Upper lobe of left lung (tissue), 6 donors: ENCODE data around the gene SIPA1. TPM values are rescaled to one million over a fixed set of nuclear protein-coding genes. Genes with fewer than 3 reads are reported as not detected.

ENCODE experiments used
- ATAC-seq, 2 donors: fragments of 200-7000 bp; cut with Tn5 transposase; one replicate each; pipeline ENCODE4 v1.9.1; 2022; ENCODE audit warnings: mild to moderate bottlenecking in 2 of 2, moderate library complexity in 2 of 2; ENCODE audit not compliant: low FRiP score in 2 of 2
- DNase-seq, 2 donors: peaks; one replicate each; pipeline ENCODE4 v3.0.0-alpha.2; 2019 to 2020
- H3K27ac ChIP-seq, 4 donors: fragments of 200-600 bp; sonication (generic); one replicate each; pipeline ENCODE4 v1.5.1; 2016 to 2019
- H3K27me3 ChIP-seq, 4 donors: fragments of 200-600 bp; sonication (generic); one replicate each; pipeline ENCODE4 v1.5.1; 2017 to 2019
- H3K36me3 ChIP-seq, 4 donors: fragments of 200-600 bp; sonication (generic); one replicate each; pipeline ENCODE4 v1.5.1; 2016 to 2019
- H3K4me1 ChIP-seq, 4 donors: fragments of 200-600 bp; sonication (generic); one replicate each; pipeline ENCODE4 v1.5.1; 2018 to 2019
- H3K4me3 ChIP-seq, 4 donors: fragments of 200-600 bp; sonication (generic); one replicate each; pipeline ENCODE4 v1.5.1; 2017 to 2019; ENCODE audit warnings: mild to moderate bottlenecking in 2 of 4, moderate library complexity in 1 of 4
- H3K9me3 ChIP-seq, 4 donors: fragments of 200-600 bp; sonication (generic); one replicate each; pipeline ENCODE4 v1.5.1; 2018 to 2019
- EP300 ChIP-seq, 4 donors: sonication (generic); formaldehyde crosslinking; IDR thresholded peaks; one replicate each; pipeline ENCODE4 v1.5.1; 2017; ENCODE audit warnings: antibody characterized with exemption in 4 of 4, control low read depth in 2 of 4
- POLR2A ChIP-seq, 4 donors: fragments of 450-650 bp; IDR thresholded peaks; one replicate each; pipeline ENCODE4 v1.5.1; 2016 to 2017; ENCODE audit warnings: antibody characterized with exemption in 4 of 4, mild to moderate bottlenecking in 2 of 4
- POLR2AphosphoS5 ChIP-seq, 2 donors: sonication (generic); formaldehyde crosslinking; IDR thresholded peaks; one replicate each; pipeline ENCODE4 v1.5.1; 2017; ENCODE audit warnings: antibody characterized with exemption in 2 of 2
- WGBS, 2 donors: methylation state at CpG; one replicate each; pipeline ENCODE4 v1.1.5; 2017 to 2018; 5-methylcytosine and 5-hydroxymethylcytosine counted together
- total RNA-seq, 6 donors: library from RNA; depleted of rRNA in 4 of 6; stranded (reverse); fragments of >200 nt in 4 of 6; gene quantifications; one replicate each; pipeline versions ENCODE4 v1.1.0 to v1.2.1, GENCODE V29; 2016 to 2021
- TF ChIP-seq, protein P1 (sequence below), 6 experiments: fragments of 450-650 bp in 4 of 6; fragments of 200-600 bp in 2 of 6; sonication (generic) in 2 of 6; IDR thresholded peaks; one replicate each; pipeline ENCODE4 v1.5.1; 2016 to 2019; ENCODE audit warnings: antibody characterized with exemption in 6 of 6
- donor health status: DM: no; HTN: no; CAD: no; lungs with moderate emphysema.
- donor health status: DM: no; HTN: yes; CAD: no; lungs with severe emphysema.

SIPA1 gene
- total RNA-seq, 6 donors from 2014 or later: 42.7 to 137 (median 74.9) TPM

DNA sequence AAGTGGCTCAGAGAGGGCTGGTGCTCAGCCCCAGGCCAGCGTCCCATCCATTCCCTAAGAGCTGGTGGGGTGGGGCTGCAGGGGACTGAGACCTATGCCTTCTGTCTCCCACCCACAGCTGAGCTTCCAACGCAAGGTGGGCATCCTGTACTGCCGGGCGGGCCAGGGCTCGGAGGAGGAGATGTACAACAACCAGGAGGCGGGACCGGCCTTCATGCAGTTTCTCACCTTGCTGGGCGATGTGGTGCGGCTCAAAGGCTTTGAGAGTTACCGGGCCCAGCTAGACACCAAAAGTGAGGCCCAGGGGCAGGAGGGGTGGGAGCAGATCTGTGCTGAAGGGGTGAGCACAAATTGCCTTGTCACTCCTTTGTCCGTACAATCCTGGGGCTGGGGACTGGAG lies 6.9 kb downstream of the SIPA1 start:
- ATAC-seq: no peak
- Histone ChIP-seq H3K36me3 (peaks cover 10 to 81% (median 58%) of the 10 kb centered on the region in 4 donors), H3K4me3 (no peak overlapping the region), H3K9me3 (no peaks in the 10 kb centered on the region), H3K4me1 (peaks cover 32 to 75% (median 45%) of the 10 kb centered on the region in 4 donors), H3K27me3 (no peaks in the 10 kb centered on the region), H3K27ac (peak overlapping the region in 2 of 4 donors; percentile 22 to 23)
- whole genome bisulfite sequencing, 2 donors: 92 to 96% methylated on average over 11 of the region's 11 CpGs
- no peak for DNase-seq
- no peak for TF ChIP-seq EP300 (IDR thresholded peaks at IDR 0.05)
- TF ChIP-seq POLR2AphosphoS5 (IDR thresholded peaks at IDR 0.05): no peak
- TF ChIP-seq, protein P1, sequence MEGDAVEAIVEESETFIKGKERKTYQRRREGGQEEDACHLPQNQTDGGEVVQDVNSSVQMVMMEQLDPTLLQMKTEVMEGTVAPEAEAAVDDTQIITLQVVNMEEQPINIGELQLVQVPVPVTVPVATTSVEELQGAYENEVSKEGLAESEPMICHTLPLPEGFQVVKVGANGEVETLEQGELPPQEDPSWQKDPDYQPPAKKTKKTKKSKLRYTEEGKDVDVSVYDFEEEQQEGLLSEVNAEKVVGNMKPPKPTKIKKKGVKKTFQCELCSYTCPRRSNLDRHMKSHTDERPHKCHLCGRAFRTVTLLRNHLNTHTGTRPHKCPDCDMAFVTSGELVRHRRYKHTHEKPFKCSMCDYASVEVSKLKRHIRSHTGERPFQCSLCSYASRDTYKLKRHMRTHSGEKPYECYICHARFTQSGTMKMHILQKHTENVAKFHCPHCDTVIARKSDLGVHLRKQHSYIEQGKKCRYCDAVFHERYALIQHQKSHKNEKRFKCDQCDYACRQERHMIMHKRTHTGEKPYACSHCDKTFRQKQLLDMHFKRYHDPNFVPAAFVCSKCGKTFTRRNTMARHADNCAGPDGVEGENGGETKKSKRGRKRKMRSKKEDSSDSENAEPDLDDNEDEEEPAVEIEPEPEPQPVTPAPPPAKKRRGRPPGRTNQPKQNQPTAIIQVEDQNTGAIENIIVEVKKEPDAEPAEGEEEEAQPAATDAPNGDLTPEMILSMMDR (IDR thresholded peaks at IDR 0.05): no peak
- no peak for TF ChIP-seq POLR2A (IDR thresholded peaks at IDR 0.05)

DNA sequence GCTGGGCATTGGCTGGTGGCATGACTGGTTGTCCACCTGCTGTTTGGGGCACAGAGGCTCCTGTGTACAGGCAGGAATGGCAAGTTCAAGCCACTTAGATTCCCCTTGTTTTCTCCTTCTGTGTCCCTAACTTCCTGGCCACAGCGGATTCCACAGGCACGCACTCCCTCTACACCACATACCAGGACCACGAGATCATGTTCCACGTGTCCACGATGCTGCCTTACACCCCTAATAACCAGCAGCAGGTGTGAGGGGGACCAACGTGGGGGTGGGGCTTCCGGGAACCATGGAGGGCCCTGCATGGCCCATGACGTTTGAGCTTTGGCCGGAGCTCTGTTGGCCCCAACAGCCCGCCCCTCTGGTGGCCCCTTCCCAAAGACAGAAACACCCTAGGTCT lies 7.8 kb downstream of the SIPA1 start:
- DNase-seq: no peak
- no peak for ATAC-seq
- 70 to 78% methylated on average over 2 to 10 of the region's 10 CpGs for WGBS, 2 donors
- no peaks in the 10 kb centered on the region for H3K27me3 ChIP-seq
- TF ChIP-seq, protein P1 (IDR thresholded peaks at IDR 0.05): no peak
- H3K4me3 ChIP-seq: no peak overlapping the region
- peak overlapping the region in 1 of 4 donors; percentile 23 for H3K27ac ChIP-seq
- peaks cover 30 to 75% (median 43%) of the 10 kb centered on the region in 4 donors for H3K4me1 ChIP-seq
- H3K36me3 ChIP-seq: peaks cover 16 to 90% (median 67%) of the 10 kb centered on the region in 4 donors
- H3K9me3 ChIP-seq: no peaks in the 10 kb centered on the region

DNA sequence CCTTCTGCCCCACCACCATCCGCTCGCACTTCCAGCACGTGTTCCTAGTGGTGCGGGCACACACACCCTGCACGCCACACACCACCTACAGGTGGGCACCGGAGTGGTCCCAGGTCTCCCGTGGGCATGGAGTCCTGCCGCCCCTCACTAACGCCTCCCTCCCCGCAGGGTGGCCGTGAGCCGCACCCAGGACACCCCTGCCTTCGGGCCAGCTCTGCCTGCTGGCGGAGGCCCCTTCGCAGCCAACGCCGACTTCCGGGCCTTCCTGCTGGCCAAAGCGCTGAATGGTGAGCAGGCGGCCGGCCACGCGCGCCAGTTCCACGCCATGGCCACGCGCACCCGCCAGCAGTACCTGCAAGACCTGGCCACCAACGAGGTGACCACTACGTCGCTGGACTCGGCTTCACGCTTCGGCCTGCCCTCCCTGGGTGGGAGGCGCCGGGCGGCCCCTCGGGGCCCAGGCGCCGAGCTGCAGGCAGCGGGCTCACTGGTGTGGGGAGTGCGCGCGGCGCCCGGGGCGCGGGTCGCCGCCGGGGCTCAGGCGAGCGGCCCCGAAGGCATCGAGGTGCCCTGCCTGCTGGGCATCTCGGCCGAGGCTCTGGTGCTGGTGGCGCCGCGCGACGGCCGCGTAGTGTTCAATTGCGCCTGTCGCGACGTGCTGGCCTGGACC lies 8.5 kb downstream of the SIPA1 start:
- peak overlapping the region in 3 of 4 donors; percentile 42 to 58 (median 46) for H3K4me3 ChIP-seq
- H3K27me3 ChIP-seq: no peaks in the 10 kb centered on the region
- peak overlapping the region in 3 of 4 donors; percentile 18 to 46 (median 35) for H3K27ac ChIP-seq
- ATAC-seq (no peak), DNase-seq (peak in 1 of 2 donors; percentile 81)
- H3K9me3 ChIP-seq: no peaks in the 10 kb centered on the region
- WGBS, 2 donors: 94 to 99% methylated on average over 24 to 66 of the region's 68 CpGs
- H3K4me1 ChIP-seq: peaks cover 30 to 75% (median 43%) of the 10 kb centered on the region in 4 donors
- no peak for TF ChIP-seq EP300 (IDR thresholded peaks at IDR 0.05)
- no peak for TF ChIP-seq POLR2AphosphoS5 (IDR thresholded peaks at IDR 0.05)
- TF ChIP-seq, protein P1 (IDR thresholded peaks at IDR 0.05): no peak
- no peak for TF ChIP-seq POLR2A (IDR thresholded peaks at IDR 0.05)
- peaks cover 16 to 92% (median 71%) of the 10 kb centered on the region in 4 donors for H3K36me3 ChIP-seq

DNA sequence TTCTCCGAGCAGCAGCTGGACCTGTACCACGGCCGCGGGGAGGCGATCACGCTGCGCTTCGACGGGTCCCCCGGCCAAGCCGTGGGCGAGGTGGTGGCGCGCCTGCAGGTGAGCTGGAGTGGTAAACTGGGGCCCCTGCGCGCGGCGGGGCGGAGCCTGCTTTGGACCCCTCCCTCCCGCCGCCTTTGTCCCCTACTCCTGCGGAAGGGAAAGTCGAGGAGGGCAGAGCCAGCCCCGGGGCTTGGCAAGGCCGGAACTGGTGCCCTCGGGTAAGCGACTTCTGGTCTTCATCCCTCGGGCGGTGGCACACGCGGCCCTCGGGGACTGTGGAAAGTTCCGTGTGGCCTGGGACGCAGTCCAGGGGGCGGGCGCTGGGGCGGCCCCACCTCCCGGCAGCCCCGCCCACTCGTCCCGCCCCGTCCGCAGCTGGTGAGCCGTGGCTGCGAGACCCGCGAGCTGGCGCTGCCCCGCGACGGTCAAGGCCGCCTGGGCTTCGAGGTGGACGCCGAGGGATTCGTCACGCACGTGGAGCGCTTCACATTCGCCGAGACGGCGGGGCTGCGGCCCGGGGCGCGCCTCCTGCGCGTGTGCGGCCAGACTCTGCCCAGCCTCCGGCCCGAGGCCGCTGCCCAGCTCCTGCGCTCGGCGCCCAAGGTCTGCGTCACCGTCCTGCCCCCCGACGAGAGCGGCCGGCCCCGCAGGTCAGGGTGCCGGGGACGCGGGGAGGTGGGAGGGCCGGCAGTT lies 9.2 kb downstream of the SIPA1 start:
- WGBS, 2 donors: 72 to 79% methylated on average over 40 to 62 of the region's 87 CpGs
- Histone ChIP-seq H3K4me3 (peak overlapping the region in 3 of 4 donors; percentile 42 to 58 (median 46)), H3K36me3 (peaks cover 16 to 90% (median 70%) of the 10 kb centered on the region in 4 donors), H3K27ac (peak overlapping the region in 3 of 4 donors; percentile 18 to 46 (median 35)), H3K9me3 (no peaks in the 10 kb centered on the region), H3K4me1 (peaks cover 33 to 75% (median 43%) of the 10 kb centered on the region in 4 donors), H3K27me3 (no peaks in the 10 kb centered on the region)
- TF ChIP-seq EP300 (IDR thresholded peaks at IDR 0.05) (no peak), POLR2A (IDR thresholded peaks at IDR 0.05) (peak in 1 of 4 donors; percentile 55), POLR2AphosphoS5 (IDR thresholded peaks at IDR 0.05) (peak in 1 of 2 donors; percentile 33)
- ATAC-seq (peak; percentile 32), DNase-seq (peak in 1 of 2 donors; percentile 93)

- TF ChIP-seq EP300 (IDR thresholded peaks at IDR 0.05) (no peak), POLR2AphosphoS5 (IDR thresholded peaks at IDR 0.05) (no peak), POLR2A (IDR thresholded peaks at IDR 0.05) (no peak)
- peak overlapping the region in 2 of 4 donors; percentile 30 to 98 for H3K27ac ChIP-seq
- ATAC-seq: no peak
Measured at GRCh38 chr11:65648997-65649493, 11.1 kb downstream of the SIPA1 start.

More at GRCh38 chr11:65648997-65649493, 11.1 kb downstream of the SIPA1 start:
- Histone ChIP-seq H3K4me3 (no peak overlapping the region), H3K27me3 (no peaks in the 10 kb centered on the region), H3K9me3 (no peaks in the 10 kb centered on the region), H3K36me3 (peaks cover 16 to 77% (median 63%) of the 10 kb centered on the region in 4 donors), H3K4me1 (peaks cover 33 to 73% (median 42%) of the 10 kb centered on the region in 4 donors)
- WGBS, 2 donors: 79% methylated on average over 4 to 12 of the region's 12 CpGs
- peak in 1 of 2 donors; percentile 64 for DNase-seq
